ENCODE measurements around the gene CELF5.

DNA sequence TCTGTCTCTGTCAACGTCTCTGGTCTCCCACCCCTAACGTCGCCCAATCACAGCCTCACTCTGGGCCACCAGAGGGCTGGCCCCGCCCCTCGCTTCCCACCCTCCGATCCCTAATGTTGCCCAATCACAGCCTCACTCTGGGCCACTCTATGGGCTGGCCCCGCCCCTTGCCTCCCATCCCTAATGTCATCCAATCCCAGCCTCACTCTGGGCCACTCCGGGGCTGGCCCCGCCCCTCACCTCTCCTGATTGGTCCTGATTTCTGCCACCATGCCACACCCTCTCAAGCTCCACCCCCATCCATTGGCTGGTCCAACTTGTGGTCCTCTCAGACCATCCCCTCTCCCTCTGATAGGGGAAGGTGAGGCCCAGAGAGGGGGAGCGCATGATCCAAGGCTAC, 24.9 kb downstream of the CELF5 start:
- TF ChIP-seq POLR2A (IDR thresholded peaks at IDR 0.05): no peak
- TF ChIP-seq, protein P1, sequence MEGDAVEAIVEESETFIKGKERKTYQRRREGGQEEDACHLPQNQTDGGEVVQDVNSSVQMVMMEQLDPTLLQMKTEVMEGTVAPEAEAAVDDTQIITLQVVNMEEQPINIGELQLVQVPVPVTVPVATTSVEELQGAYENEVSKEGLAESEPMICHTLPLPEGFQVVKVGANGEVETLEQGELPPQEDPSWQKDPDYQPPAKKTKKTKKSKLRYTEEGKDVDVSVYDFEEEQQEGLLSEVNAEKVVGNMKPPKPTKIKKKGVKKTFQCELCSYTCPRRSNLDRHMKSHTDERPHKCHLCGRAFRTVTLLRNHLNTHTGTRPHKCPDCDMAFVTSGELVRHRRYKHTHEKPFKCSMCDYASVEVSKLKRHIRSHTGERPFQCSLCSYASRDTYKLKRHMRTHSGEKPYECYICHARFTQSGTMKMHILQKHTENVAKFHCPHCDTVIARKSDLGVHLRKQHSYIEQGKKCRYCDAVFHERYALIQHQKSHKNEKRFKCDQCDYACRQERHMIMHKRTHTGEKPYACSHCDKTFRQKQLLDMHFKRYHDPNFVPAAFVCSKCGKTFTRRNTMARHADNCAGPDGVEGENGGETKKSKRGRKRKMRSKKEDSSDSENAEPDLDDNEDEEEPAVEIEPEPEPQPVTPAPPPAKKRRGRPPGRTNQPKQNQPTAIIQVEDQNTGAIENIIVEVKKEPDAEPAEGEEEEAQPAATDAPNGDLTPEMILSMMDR (IDR thresholded peaks at IDR 0.05): no peak
